ENCODE measurements around the gene NFKBIZ.

The NFKBIZ gene

DNA sequence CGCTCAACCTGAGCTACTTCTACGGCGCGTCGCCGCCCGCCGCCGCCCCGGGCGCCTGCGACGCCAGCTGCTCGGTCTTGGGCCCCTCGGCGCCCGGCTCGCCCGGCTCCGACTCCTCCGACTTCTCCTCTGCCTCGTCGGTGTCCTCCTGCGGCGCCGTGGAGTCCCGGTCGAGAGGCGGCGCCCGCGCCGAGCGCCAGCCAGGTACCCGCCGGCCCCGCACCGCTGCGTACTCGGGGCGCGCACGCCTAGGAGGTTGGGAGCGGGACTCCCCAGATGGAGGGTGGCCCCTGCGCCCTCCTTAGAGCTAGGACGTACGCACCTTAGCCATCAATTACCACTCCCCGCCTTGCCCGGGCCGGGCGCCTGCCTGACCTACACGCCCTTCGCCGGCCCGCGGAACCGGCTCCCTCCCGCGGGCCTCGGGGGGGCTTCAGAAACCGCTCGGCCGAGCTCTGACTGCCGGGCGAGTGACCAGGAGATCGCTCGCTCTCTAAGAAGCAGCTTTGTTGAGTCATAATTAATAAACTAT, 466 bp downstream of the NFKBIZ start:
- TF ChIP-seq, protein P1, sequence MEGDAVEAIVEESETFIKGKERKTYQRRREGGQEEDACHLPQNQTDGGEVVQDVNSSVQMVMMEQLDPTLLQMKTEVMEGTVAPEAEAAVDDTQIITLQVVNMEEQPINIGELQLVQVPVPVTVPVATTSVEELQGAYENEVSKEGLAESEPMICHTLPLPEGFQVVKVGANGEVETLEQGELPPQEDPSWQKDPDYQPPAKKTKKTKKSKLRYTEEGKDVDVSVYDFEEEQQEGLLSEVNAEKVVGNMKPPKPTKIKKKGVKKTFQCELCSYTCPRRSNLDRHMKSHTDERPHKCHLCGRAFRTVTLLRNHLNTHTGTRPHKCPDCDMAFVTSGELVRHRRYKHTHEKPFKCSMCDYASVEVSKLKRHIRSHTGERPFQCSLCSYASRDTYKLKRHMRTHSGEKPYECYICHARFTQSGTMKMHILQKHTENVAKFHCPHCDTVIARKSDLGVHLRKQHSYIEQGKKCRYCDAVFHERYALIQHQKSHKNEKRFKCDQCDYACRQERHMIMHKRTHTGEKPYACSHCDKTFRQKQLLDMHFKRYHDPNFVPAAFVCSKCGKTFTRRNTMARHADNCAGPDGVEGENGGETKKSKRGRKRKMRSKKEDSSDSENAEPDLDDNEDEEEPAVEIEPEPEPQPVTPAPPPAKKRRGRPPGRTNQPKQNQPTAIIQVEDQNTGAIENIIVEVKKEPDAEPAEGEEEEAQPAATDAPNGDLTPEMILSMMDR (conservative IDR thresholded peaks at IDR 0.05; ENCODE audit: control insufficient read depth, insufficient read depth, low read depth, low read length): no peak
- no peak for DNase-seq (ENCODE audit: low read depth)
- peak overlapping the region; percentile 91 for H3K4me3 ChIP-seq (ENCODE audit: control insufficient read depth, low read depth, low read length)

DNA sequence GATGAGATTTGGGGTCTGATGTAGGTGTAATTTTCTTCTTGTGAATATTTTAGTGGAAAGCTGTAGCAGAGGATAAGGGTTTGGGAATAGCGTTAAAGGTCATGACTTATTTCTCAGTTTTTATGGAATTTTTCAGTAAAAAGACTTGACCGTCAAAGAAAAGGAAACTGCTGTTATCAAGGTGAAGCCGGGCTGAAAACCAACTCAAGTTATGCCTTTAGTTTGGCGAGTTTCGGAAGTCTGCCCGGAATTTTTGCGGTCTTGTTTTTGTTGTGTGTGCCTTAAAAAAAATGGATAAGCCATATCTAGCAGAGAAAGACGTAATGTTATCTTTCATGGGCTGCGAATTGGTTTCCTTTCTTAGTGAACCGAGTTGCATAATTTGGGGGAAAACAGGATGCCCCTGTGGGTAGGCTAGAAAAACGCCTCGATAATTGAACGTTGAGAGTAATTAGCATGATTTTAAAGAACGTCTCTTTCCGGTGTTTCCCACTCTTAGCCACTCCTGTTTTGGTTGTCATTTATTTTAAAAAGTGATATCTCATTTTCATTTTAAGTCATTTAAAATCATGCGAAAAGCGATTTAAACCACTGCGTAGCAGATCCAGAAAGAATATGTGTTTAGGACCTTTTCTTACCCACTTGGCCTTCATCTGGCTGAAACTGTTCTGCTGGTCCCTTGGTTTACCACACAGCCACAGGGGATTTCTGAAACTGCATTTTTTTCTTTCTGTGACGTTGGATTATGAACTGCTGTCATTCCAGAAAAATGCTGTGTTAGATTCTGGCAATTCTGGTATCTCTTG, 1.1 kb downstream of the NFKBIZ start:
- TF ChIP-seq, protein P1 (conservative IDR thresholded peaks at IDR 0.05; ENCODE audit: control insufficient read depth, insufficient read depth, low read depth, low read length): no peak
- peak overlapping the region; percentile 91 for H3K4me3 ChIP-seq (ENCODE audit: control insufficient read depth, low read depth, low read length)
- DNase-seq (ENCODE audit: low read depth): peak; percentile 85

DNA sequence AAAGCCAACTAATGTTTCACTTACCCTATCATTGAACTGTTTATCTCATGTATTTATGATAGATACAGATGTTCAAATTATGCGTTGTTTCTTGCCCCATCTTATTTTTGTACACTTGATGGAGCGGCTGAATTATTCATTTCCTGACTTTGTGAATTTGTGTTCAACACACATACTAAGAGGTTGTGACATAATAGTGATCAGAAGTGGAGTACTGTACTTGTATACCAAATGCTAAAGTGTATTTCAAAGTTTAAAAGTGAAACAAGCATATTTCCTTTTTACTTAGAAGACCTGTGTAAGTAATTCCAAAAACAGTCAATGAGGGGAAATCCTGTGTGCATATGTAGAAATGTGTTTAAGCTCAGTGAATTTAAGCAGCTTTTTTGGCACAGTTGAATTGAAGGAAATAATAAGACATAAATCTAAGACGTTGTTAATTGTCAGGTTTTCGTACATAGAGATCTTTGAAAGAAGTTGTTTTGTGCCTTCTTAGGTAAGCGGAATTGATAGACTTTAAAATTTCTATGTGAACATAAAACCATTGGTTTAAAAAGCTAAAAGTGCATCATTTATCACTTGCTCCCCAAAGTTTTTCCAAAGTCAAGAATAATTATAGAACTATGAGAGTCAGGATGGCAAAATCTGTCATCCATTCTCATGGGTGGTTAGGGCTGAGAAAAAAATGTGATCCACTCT, 1.9 kb downstream of the NFKBIZ start:
- DNase-seq (ENCODE audit: low read depth): no peak
- H3K4me3 ChIP-seq (ENCODE audit: control insufficient read depth, low read depth, low read length): peak overlapping the region; percentile 91
- TF ChIP-seq, protein P1 (conservative IDR thresholded peaks at IDR 0.05; ENCODE audit: control insufficient read depth, insufficient read depth, low read depth, low read length): no peak

DNA sequence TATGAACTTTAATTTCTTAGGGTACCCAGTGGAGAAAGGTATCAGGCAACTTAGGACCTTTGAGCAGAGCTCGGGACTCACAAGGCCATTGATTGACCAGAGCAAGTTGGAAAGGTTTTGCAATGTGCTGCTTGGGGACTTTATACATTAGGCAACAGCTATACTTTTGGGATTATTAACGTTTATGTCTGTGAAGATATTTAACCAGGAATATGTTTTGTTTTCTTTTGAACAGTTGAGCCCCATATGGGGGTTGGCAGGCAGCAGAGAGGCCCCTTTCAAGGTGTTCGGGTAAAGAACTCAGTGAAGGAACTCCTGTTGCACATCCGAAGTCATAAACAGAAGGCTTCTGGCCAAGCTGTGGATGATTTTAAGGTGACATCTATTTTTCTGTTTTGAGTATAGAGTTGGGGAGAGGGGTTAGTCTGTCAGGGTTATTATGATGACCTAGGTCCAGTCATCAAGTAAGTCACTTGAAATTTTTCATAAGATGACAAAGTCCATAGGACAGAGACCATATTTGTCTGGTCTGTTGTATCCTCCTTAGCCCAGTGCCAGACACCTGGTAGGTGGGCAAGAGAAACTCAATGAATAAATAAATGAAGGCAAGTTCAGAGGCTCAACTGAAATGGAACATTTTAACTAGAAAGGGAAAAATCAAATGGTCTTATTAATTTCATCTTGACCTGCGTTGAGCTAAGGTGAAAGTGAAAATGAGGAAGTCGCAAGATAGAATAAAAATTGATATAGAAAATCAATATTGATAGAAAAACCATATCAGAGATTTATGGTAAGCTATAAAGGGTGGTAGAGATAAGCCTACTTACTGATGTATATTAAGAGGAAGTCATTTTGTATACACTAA, 2.8 kb downstream of the NFKBIZ start:
- peak overlapping the region; percentile 91 for H3K4me3 ChIP-seq (ENCODE audit: control insufficient read depth, low read depth, low read length)
- DNase-seq (ENCODE audit: low read depth): no peak
- TF ChIP-seq, protein P1 (conservative IDR thresholded peaks at IDR 0.05; ENCODE audit: control insufficient read depth, insufficient read depth, low read depth, low read length): no peak

DNA sequence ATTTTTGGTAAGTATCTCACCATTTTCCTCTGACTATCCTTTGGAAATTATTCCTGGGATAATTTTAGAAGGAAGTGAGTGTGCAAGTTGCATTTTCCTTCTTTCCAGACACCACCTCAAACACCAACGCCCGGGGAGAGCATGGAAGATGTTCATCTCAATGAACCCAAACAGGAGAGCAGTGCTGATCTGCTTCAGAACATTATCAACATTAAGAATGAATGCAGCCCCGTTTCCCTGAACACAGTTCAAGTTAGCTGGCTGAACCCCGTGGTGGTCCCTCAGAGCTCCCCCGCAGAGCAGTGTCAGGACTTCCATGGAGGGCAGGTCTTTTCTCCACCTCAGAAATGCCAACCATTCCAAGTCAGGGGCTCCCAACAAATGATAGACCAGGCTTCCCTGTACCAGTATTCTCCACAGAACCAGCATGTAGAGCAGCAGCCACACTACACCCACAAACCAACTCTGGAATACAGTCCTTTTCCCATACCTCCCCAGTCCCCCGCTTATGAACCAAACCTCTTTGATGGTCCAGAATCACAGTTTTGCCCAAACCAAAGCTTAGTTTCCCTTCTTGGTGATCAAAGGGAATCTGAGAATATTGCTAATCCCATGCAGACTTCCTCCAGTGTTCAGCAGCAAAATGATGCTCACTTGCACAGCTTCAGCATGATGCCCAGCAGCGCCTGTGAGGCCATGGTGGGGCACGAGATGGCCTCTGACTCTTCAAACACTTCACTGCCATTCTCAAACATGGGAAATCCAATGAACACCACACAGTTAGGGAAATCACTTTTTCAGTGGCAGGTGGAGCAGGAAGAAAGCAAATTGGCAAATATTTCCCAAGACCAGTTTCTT, 3.9 kb downstream of the NFKBIZ start:
- TF ChIP-seq, protein P1 (conservative IDR thresholded peaks at IDR 0.05; ENCODE audit: control insufficient read depth, insufficient read depth, low read depth, low read length): no peak
- H3K4me3 ChIP-seq (ENCODE audit: control insufficient read depth, low read depth, low read length): no peak overlapping the region
- no peak for DNase-seq (ENCODE audit: low read depth)
